IPS-NIHi7 (cell line): ENCODE measurements around the gene NETO1.

Source experiments
- DNase-seq: peaks from one replicate; pipeline ENCODE4 v3.0.0; 2012; ENCODE audit warnings: mixed read lengths; ENCODE audit errors: extremely low spot score

Gene NETO1, protein sequence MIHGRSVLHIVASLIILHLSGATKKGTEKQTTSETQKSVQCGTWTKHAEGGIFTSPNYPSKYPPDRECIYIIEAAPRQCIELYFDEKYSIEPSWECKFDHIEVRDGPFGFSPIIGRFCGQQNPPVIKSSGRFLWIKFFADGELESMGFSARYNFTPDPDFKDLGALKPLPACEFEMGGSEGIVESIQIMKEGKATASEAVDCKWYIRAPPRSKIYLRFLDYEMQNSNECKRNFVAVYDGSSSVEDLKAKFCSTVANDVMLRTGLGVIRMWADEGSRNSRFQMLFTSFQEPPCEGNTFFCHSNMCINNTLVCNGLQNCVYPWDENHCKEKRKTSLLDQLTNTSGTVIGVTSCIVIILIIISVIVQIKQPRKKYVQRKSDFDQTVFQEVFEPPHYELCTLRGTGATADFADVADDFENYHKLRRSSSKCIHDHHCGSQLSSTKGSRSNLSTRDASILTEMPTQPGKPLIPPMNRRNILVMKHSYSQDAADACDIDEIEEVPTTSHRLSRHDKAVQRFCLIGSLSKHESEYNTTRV

DNA sequence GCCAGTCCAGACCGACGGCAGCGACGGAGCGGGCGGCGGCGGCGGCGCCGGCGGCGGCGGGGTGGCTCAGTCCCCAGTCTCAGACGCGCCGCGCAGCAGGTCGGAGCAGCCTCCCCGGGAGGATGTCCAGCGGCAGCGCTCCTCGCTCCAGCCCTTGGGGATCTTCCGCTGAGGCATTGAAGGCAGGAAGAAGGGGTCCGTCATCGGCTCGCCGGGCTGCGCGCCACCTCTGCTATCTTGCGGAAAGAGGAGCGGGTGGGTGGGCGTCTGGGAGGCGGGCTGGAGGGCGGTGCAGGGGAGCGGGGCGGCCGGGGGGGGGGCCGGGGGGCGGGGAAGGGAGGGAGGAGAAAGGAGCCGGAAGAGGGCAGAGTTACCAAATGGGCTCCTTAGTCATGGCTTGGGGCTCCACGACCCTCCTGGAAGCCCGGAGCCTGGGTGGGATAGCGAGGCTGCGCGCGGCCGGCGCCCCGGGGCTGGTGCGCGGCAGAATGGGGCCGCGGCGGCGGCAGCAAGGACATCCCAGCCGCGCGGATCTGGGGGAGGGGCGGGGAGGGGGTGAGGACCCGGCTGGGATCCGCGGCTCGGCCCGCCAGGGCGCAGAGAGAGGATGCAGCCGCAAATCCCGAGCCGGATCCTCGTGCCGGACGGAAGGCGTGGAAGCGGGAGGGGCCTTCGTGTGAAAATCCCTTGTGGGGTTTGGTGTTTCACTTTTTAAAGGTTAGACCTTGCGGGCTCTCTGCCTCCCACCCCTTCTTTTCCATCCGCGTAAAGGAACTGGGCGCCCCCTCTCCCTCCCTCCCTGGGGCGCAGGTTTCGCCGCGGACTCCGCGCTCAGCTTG is at the start of gene NETO1:
TSS of gene NETO1 (minus strand) at position 242 of the 839 bp plus-strand sequence. CDS start 696 bp downstream, outside the sequence.
- DNase-seq = peak; percentile 61

DNA sequence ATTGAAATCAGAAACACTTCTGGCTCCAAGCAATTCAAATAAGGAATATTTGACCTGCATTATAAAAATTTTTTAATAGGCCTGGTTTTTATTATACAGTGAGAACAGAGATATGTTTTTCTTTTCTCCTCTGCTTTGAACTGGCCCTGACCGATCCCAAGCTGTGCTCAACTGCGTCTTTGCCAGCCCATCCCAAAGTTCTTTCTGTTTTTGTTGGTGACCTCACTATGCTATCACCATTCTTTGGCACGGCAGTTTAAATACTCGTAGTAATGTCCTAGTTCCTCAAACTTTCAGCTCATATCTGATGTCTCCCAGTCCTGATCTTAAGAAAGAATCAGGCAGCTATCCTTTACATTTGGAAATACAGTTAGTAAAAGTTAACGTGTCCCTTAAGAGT is 42.3 kb upstream of the NETO1 start:
- no peak for DNase-seq

DNA sequence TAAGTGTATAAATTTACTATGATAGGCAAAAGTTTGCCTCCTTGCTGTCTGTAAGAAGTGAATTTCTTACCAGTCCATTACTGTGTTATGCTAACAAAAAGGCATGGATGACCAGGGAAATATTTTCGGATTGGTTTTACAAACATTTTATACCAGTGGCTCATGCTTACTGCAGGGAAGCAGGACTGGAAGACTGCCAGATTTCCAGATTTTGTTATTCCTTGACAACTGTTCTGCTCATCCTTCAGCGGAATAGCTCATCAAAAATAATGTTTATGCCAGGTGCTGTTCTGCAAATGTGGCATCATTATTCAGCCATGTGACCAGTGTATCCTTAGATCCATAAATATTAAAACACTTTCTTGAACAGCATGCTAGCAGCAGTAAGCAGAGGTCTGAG is 40.4 kb upstream of the NETO1 start:
- DNase-seq = no peak

DNA sequence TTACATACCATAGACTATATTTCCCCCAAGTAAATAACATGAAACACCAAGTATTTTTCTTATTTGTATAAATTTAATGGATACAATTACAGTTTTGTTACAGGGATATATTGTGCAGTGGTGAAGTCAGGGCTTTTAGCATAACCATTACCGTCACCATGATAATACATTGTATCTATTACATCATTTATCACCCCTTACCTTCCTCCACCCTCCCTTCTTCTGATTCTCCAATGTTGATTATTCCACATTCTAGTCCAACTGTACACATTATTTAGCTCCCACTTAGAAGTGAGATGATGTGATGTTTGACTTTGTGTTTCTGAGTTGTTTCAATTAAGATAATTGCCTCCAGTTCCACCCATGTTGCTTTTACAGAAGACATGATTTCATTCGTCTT is 35.2 kb upstream of the NETO1 start:
- DNase-seq = no peak

DNA sequence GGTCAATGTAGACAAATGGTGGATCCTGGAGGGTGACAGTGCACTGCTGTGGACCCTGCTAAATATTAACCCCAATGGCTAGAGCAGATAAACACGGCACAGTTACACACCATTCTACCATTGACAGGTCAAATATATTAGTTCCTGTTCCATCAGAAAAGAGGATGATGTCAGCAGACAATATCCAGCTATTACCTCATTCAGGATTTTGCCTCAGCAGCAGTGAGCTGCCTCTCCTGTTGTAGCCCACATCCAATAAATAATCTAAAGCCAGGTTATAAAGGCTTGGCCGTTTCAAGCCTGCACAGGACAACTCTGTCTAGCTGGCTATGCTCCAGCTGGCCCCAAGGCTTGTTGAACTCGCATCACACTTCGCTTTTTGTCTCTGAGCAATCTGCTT is 31.6 kb upstream of the NETO1 start:
- DNase-seq = no peak

DNA sequence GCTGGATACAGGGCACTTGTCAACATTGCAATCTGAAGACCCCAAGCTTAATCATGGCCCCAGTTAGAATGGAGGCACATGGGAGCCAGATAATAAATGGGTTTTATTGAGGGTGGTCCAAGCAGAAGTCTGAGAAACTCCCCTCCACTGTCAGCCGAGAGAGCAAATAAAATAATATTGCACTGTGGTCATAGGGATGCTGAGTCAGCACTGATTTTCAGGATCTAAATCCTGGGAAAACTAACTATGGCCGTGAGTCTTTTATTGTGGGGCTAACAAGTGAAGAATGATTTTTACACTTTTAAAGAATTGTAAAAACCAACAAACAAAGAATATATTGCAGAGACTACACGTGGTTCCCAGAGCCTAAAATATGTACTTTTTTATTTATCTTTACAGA is 31.1 kb upstream of the NETO1 start:
- no peak for DNase-seq

DNA sequence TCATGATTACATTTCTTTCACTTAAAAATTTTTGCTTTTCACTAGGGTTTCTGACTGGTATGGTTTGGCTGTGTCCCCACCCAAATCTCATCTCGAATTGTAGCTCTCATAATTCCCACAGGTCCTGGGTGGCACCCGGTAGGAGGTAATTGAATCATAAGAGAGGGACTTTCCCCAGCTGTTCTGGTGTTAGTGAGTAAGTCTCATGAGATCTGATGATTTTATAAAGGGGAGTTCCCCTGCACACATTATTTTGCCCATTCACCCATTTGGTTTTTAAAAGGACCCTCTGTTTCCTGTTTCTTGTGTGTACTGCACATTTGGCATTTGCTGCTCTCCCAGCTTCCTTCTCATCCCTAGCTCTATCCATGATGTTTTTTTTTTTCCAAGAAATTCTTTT is 27.8 kb upstream of the NETO1 start:
- no peak for DNase-seq

DNA sequence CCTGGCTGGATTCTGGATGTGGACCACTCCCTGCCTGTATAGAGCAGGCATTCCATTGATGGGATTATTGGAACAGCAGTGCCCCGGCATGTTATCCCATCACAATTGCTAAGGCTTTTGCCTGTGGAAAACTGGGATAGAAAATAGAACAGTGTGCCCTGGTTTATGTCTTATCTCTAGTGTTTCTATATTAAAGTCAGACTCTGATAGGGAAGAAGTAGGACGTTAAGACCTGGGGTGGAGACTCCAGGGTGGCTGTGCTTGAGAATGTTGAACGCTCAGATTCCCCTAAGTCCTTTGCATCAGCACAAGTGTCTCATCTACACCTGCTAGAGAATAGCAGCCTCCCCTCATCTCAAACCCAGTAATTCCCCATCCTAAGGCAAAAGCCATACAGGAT is 10.8 kb upstream of the NETO1 start:
- DNase-seq = no peak

DNA sequence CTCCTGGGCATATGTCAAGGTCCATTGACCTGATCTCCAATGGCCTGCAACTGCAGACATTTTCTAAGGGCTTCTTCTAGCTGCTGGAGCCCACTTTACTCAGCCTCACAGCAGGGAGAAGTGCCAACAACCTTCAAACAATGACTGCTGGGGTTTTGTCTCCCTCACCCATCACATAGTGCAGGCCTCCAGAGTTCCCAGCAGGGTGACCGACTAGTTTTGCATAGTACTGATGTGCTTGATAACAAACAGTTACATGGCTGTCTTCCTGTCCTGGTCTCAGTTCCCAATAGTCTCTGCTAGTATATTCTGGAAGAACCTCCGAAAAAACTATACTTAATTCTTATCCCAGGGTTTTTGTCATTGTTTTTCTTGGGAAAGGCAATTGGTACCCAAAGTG is 10.4 kb upstream of the NETO1 start:
- peak; percentile 13 for DNase-seq

DNA sequence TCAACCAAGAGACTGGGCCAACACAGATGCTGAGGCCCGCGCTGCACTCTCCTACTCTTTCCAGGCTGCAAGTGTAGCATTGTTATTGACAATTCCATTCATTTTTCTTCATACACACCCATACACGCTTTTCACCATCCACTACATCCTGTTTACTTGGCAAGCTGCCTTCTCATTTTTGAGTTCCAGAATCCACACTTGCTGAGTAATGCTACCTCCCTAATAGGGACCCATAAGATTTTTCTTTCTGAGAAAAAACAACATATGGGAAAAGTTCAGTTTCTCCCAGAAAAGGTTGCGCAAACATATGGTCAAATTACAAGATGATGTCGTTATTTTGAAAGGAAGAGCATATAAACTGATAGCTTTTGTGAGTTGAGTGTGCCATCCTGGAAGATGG is 3.3 kb upstream of the NETO1 start:
- no peak for DNase-seq

DNA sequence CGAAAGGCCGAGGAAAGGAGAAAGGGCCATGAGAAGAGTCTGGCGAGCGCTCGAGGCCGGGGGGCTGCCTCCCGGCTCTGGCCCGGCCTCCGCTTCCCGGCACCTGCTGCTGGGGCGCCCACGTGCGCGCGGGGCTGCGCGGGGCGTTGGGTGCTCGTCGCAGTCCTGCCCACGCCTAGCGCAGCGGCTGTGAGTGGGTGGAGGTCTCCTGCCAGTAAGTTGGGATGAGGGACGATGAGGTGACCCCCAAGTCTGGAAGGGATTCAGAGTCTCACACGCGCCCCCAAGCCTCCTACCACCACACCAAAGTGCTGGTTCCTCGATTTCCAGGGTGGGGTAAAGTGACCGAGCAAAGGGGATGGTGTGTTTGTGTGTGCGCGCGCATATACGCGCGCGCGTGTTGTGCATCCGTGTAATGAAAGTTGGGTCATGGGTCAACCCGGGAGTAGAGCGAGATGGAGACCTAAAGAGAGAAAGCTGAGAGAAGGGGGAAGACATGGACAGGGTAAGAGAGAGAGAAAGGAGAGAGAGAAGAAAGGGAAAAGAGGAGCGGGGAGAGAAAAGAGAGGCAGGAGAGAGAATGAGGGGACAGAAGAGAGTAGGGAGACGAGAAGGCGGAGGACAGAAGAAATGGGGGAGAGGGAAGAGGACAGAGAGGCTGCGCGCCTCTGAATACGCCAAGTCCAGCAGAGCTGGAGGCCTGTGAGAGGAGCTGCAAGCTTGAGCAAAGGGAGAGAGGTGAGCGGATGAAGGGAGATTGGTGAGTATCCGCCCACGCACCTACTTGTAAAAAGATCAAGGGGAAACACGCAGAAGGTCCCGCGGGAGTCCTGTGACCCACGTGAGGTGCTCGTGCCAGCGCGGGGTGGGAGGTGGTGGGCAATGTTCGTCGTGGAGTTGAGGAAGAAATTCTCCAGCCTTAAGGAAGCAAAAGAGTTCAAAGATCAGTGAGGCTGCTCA is 1.7 kb upstream of the NETO1 start:
- peak; percentile 53 for DNase-seq

DNA sequence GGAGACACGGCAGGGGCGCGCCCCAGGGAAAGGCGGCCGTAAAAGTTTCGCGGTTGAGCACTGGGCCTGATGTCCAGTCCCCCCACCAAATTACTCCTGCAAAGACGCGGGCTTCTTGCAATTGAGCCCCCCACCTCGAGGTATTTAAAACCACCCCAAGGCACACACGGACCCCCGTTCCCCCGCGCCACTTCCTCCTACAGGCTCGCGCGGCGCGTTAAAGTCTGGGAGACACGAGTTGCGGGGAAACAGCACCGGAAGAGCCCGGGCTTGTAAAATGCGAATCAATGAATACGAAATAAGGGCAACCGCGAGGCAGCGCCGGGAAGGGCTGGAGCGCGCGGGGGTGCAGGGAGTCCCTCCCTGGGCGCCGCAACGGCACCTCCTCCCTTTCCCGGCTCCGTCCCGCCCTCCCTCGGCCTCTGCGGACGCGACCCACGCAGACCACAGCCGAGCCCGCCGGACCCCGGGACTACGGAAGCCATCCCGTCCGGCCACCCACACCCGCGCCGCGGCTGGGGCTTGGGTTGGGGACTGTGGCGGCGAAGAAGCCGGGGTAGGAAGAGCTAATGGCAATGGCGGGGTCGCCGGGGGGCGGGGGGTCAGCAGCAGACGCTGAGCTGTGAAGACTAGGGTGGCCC is 918 bp upstream of the NETO1 start:
- DNase-seq = peak; percentile 30

DNA sequence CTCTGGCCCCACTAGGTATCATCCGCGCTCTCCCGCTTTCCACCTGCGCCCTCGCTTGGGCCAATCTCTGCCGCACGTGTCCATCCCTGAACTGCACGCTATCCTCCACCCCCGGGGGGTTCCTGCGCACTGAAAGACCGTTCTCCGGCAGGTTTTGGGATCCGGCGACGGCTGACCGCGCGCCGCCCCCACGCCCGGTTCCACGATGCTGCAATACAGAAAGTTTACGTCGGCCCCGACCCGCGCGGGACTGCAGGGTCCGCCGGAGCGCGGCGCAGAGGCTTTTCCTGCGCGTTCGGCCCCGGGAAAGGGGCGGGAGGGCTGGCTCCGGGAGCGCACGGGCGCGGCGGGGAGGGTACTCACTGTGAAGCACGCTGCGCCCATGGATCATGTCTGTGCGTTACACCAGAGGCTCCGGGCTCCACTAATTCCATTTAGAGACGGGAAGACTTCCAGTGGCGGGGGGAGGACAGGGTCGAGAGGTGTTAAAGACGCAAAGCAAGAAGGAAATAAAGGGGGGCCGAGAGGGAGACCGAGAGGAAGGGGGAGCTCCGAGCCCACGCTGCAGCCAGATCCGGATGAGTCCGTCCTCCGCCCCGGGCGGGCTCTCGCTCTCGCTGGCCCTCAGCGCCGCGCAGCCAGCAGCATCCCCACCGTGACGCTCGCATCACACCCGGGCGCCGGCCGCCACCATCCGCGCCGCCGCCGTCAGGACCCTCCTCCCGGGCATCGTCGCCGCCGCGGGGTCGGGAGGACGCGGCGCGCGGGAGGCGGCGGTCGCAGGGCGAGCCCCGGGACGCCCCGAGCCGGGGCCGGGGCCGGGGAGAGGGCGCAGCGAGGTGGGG is 664 bp downstream of the NETO1 start:
- DNase-seq = peak; percentile 44

DNA sequence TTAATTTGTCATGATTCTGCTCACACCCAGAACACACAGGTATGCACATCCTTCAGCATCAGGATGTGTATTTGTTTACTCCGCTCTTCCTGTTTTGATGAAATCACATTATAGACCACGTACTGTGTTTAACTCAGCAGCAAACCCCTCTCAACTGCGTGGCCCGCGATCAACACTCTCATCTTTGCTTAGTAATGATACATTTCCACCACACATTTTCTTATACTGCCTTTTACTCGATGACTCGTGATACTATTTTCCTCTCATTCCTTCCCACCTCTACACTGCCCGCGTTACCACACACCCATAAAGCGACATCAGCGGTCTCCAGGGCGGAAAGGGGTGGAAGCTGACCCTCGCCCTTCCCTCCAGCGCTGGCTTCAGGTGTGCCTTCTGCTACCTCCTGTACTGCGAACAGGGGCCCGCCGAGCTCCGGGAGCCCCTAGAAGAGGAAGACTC is 1.3 kb downstream of the NETO1 start:
- DNase-seq = peak; percentile 22

DNA sequence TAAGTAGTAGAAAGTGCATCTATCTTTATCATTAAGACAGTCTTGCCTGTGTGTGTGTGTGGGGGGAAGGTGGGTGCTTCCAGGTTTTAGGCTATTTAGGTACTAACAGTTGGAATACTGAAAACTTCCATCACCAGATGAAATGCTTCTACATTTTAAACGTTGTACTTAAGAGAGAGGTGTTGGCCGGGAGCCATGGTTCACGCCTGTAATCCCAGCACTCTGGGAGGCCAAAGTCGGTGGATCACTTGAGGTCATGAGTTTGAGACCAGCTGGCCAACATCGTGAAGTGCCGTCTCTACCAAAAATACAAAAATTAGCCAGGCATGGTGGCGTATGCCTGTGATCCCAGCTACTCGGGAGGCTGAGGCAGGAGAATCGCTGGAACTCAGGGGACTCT is 4.0 kb downstream of the NETO1 start:
- no peak for DNase-seq

DNA sequence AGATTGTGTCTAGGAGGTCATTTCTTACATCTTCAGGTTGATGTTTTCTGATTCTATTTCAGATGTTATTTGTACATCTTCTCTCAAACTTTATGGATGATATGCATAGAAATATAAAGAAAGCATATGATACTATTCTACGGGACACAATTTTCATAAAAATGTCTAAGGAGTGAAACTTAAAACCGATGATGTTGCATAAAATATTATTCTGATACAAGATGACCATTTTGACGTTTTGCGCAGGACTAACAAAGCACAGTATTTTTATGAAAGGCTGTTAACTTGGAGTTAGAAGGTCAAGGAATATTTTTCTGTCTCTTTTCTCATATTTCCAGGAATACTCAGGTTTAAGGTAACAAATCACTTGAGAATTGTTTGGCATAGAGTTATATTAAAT is 8.7 kb downstream of the NETO1 start:
- DNase-seq = no peak

DNA sequence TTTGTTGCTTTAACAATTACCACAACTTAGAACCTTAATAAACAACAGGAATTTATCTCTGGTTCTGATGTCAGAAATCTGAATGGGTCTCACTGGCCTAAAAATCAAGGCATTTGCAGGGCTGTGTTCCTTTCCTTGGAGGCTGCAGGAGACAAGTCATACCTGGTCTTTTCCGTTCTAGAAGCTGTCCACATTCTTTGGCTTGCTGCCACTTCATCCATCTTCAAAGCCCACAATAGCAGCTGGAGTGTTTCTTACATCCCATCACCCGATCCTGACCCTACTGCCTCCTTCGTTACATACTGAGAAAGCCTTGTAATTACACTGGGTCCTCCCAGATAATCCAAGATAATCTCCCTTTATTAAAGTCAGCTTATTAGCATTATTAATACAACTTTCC is 18.1 kb downstream of the NETO1 start:
- no peak for DNase-seq

DNA sequence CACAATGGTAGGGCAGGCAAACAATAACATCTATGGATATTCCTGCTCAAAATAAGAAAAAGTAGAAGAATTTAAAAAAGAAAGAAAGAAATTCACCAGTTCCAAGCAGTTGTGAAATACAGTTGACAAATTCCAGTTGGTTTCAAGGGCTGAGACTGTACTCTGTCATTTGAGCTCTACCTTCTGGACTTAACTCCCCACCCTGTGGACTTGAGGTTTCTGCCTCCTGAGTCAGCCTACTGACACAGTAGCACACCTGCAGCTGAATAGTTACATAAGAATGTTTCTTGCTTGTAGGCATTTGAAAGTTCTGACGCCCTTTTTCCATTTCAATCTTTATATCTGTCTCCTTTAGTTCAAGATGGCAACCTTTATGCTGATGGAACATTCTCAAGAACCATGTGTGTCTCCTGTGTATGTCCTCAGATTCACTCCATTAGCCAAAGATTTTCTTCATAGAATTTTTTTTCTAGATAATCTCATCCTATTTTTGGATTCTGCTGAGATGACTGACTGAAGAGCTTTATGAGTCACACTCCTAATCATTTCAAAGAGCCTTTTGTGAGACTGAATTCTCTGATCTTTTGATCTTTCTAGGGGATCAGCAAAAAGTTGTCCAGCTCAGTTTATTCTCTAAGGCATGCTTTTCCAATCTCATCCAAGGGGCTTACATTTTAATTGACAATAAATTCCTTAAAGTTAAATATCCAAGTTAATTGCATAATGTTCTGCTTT is 19.1 kb downstream of the NETO1 start:
- DNase-seq = no peak

DNA sequence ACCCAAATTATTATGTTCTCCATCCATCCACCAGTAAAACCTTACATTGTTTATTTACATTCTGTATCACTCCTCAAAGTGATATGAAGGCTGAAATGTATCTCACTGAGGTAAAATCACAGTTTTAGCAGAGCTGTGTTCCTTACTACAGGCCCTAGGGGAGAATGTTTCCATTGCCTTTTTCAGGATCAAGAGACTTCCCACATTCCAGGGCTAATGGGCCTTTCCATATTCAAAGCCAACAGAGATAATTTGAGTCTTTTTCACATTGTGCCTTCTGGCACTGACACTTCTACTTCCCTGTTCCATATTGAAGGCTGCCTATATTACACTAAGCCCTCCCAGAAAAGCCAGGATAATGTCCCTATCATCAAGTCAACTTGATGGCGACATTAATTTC is 20.0 kb downstream of the NETO1 start:
- DNase-seq = no peak
